Fibroblast of mammary gland (primary cell): ENCODE measurements around the gene EMD.

ENCODE experiments used
- DNase-seq: peaks from one replicate; pipeline ENCODE4 v3.0.0-alpha.2; 2010; ENCODE audit warnings: low read depth
- H3K4me3 ChIP-seq: 2 replicates; pipeline ENCODE4 v1.5.1; 2011; ENCODE audit warnings: low read depth, mild to moderate bottlenecking, low read length, moderate library complexity; ENCODE audit not compliant: control insufficient read depth
- CTCF ChIP-seq: conservative IDR thresholded peaks from 2 replicates; pipeline ENCODE4 v1.5.1; 2011; ENCODE audit warnings: low read depth, low read length, inconsistent platforms; ENCODE audit not compliant: control insufficient read depth, insufficient read depth

Gene EMD

GRCh38 chrX:154356596-154356995 is 22.5 kb upstream of the EMD start:
- no peak overlapping the region for H3K4me3 ChIP-seq
- no peak for DNase-seq
- no peak for TF ChIP-seq CTCF

GRCh38 chrX:154357205-154357604 is 21.9 kb upstream of the EMD start:
- no peak overlapping the region for H3K4me3 ChIP-seq
- no peak for TF ChIP-seq CTCF
- DNase-seq, result no peak

- no peak overlapping the region for H3K4me3 ChIP-seq
- no peak for DNase-seq
- no peak for TF ChIP-seq CTCF
These were observed 21.1 kb upstream of the EMD start for GRCh38 chrX:154358011-154358410.

GRCh38 chrX:154358829-154359228 is 20.3 kb upstream of the EMD start:
- H3K4me3 ChIP-seq, result no peak overlapping the region
- DNase-seq, result no peak
- TF ChIP-seq CTCF, result no peak

GRCh38 chrX:154359362-154360154 is 19.5 kb upstream of the EMD start:
- no peak for DNase-seq
- no peak overlapping the region for H3K4me3 ChIP-seq
- no peak for TF ChIP-seq CTCF

- no peak overlapping the region for H3K4me3 ChIP-seq
- no peak for TF ChIP-seq CTCF
- DNase-seq, result no peak
These were observed 18.9 kb upstream of the EMD start for GRCh38 chrX:154360155-154360713.
